GM19468 (cell line): ENCODE measurements around the gene SPG11.
"Not testable (repeated sequence)": the region's sequence is repeated elsewhere in the genome, so short reads cannot be mapped to it uniquely, and the experiment has no call there.

Source experiments
- ATAC-seq: cut with Tn5 transposase; IDR thresholded peaks from one replicate; pipeline ENCODE4 v1.9.1; 2021; ENCODE audit warnings: mild to moderate bottlenecking, moderate library complexity, moderate number of reproducible peaks; ENCODE audit not compliant: unreplicated experiment; ENCODE audit errors: extremely low read depth

Gene SPG11

GRCh38 chr15:44625286-44625685 lies 38.2 kb downstream of the SPG11 start:
- ATAC-seq: not testable (repeated sequence)

- ATAC-seq: no peak
These were observed 40.3 kb downstream of the SPG11 start for GRCh38 chr15:44623178-44623577.

- ATAC-seq: no peak
These were observed 43.4 kb downstream of the SPG11 start for GRCh38 chr15:44620081-44620480.

GRCh38 chr15:44616974-44617373 lies 46.5 kb downstream of the SPG11 start:
- no peak for ATAC-seq

GRCh38 chr15:44606740-44607139 lies 56.7 kb downstream of the SPG11 start:
- ATAC-seq: no peak

- ATAC-seq: no peak
These were observed 60.3 kb downstream of the SPG11 start for GRCh38 chr15:44603126-44603525.

- ATAC-seq: no peak
These were observed 64.6 kb downstream of the SPG11 start for GRCh38 chr15:44598892-44599291.

GRCh38 chr15:44598066-44598465 lies 65.4 kb downstream of the SPG11 start:
- ATAC-seq: no peak

- no peak for ATAC-seq
These were observed 66.9 kb downstream of the SPG11 start for GRCh38 chr15:44596511-44597010.

GRCh38 chr15:44595656-44596510 lies 67.6 kb downstream of the SPG11 start:
- ATAC-seq: no peak

GRCh38 chr15:44595246-44595645 lies 68.2 kb downstream of the SPG11 start:
- ATAC-seq: no peak

GRCh38 chr15:44593042-44593736 lies 70.3 kb downstream of the SPG11 start:
- ATAC-seq: no peak

GRCh38 chr15:44591326-44591725 lies 72.1 kb downstream of the SPG11 start:
- no peak for ATAC-seq

- ATAC-seq: no peak
These were observed 74.9 kb downstream of the SPG11 start for GRCh38 chr15:44588541-44588940.

- ATAC-seq: no peak
These were observed 77.8 kb downstream of the SPG11 start for GRCh38 chr15:44585633-44586032.

GRCh38 chr15:44584162-44584749 lies 79.2 kb downstream of the SPG11 start:
- ATAC-seq: no peak

- no peak for ATAC-seq
These were observed 83.4 kb downstream of the SPG11 start for GRCh38 chr15:44580105-44580504.

- ATAC-seq: no peak
These were observed 88.7 kb downstream of the SPG11 start for GRCh38 chr15:44574734-44575133.

GRCh38 chr15:44573386-44573785 lies 90.1 kb downstream of the SPG11 start:
- ATAC-seq: no peak

GRCh38 chr15:44570361-44570760 lies 93.1 kb downstream of the SPG11 start:
- no peak for ATAC-seq

GRCh38 chr15:44569316-44569715 lies 94.1 kb downstream of the SPG11 start:
- no peak for ATAC-seq
